Stimulated activated effector memory CD8-positive, alpha-beta T cell treated with anti-CD3 and anti-CD28 coated beads, Interleukin-12 subunit alpha, Interleukin-12 subunit beta, amount 100 ng/mL, for 72 hours (primary cell): ENCODE data around the gene SPATA17.

ENCODE experiments used
- ATAC-seq: fragments of 150-1000 bp; cut with Tn5 transposase; 2 replicates; pipeline ENCODE4 v1.10.0; 2021
- DNase-seq, 2 donors: peaks; one replicate each; pipeline ENCODE4 v3.0.0; 2021 to 2022; ENCODE audit warnings: low spot score in 2 of 2
- H3K27ac Mint-ChIP-seq: one replicate; pipeline ENCODE4 v1.8.0; 2022; ENCODE audit warnings: mild to moderate bottlenecking, mixed read lengths
- H3K36me3 Mint-ChIP-seq: one replicate; pipeline ENCODE4 v1.8.0; 2022; ENCODE audit warnings: mild to moderate bottlenecking, mixed read lengths
- H3K4me1 Mint-ChIP-seq: one replicate; pipeline ENCODE4 v1.8.0; 2022; ENCODE audit warnings: mixed read lengths
- H3K4me3 Mint-ChIP-seq: one replicate; pipeline ENCODE4 v1.8.0; 2022; ENCODE audit warnings: mild to moderate bottlenecking, mixed read lengths
- H3K9me3 Mint-ChIP-seq: one replicate; pipeline ENCODE4 v1.8.0; 2022; ENCODE audit warnings: mixed read lengths

The SPATA17 gene

DNA sequence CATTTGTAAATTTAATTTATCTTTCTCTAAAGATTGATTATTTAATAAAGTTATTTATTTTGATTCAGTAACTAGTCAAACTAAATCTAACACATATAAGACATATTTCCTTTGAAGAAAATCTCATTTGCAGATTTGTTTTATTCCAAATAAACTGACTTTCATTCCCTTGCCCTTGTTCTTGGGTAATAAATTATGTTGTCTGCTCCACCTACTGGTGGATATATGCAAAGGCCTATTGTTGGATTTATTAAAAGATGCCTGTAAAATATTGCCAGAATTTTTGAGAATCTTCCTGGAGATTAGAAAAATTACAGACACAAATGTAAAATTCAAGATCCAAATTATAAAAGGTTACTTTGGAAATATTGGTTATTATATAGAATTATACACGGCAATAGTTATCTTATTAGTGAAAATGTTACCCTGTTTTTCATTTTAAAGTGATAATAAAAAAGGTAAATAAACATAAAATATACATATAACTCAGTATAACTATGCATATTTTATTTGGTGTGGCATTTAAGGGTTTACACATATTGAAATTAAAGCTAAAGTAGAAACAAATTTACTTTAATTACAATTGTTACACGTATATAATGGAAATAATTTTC, 116.1 kb downstream of the SPATA17 start:
- Mint-ChIP-seq H3K4me3 (no peak overlapping the region), H3K36me3 (no peaks in the 10 kb centered on the region), H3K27ac (no peak overlapping the region), H3K9me3 (no peaks in the 10 kb centered on the region), H3K4me1 (no peaks in the 10 kb centered on the region)
- ATAC-seq: no peak
- DNase-seq: no peak

DNA sequence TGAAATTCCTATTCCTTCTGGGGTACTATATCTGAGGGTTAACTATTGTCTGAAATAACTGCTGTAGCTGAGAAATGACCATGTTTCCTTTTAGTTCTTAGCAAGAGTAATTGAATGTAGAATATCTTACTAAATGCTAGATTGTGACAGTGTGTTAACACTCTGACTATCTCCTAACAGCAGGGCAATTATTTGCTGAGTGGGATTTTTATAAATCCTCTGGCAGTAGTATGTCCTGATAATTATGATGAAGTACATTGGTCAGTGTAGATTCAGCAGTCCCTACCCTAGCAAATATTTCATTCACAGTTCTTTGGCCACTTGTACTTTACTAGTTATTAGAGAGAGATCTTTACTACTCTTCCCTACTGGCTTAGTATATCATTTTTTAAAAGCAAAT, 138.6 kb downstream of the SPATA17 start:
- no peaks in the 10 kb centered on the region for H3K36me3 Mint-ChIP-seq
- H3K9me3 Mint-ChIP-seq: no peaks in the 10 kb centered on the region
- no peak overlapping the region for H3K4me3 Mint-ChIP-seq
- no peak for ATAC-seq
- H3K4me1 Mint-ChIP-seq: no peaks in the 10 kb centered on the region
- no peak overlapping the region for H3K27ac Mint-ChIP-seq
- DNase-seq: no peak

DNA sequence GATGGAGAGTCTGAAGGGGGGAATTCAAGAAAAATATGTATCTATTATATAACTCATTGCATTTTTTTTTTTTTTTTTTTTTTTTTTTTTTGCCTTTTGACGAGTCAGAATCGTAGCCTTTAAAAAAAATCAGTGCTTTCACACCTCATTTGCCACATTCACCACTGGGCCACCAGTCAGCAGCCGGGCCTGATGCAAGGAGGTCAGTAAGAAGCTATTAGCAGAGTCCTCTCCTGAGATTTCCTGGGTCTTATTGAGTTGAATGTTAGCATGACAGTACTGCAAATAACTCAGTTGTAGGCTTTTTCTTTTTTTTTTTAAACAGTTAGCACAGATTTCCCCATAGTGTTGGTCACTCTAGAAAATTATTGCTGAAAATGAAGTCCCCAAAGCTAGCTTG, 139.8 kb downstream of the SPATA17 start:
- no peaks in the 10 kb centered on the region for H3K9me3 Mint-ChIP-seq
- no peaks in the 10 kb centered on the region for H3K36me3 Mint-ChIP-seq
- no peaks in the 10 kb centered on the region for H3K4me1 Mint-ChIP-seq
- ATAC-seq (no peak), DNase-seq (no peak)
- H3K27ac Mint-ChIP-seq: no peak overlapping the region
- H3K4me3 Mint-ChIP-seq: no peak overlapping the region

DNA sequence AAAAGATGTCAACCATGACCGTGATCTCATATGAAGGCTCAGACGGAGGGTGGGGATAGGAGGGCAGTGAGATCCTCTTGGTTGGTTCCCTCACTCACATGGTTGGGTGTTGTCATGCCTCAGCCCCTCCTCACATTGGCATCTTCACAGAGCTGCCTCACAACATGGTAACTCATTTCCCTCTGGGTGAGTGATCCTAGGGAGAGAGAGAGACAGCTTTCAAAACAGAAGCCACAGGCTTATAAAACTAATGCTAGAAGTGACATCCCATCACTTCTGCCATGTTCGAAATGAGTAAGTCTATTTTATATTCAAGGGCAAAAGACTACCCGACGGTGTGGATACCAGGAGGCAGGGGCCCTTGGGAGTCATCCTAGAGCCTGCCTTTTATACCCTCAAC, 145.5 kb downstream of the SPATA17 start:
- H3K4me3 Mint-ChIP-seq: no peak overlapping the region
- H3K36me3 Mint-ChIP-seq: no peaks in the 10 kb centered on the region
- H3K4me1 Mint-ChIP-seq: no peaks in the 10 kb centered on the region
- DNase-seq (no peak), ATAC-seq (no peak)
- H3K27ac Mint-ChIP-seq: no peak overlapping the region
- no peaks in the 10 kb centered on the region for H3K9me3 Mint-ChIP-seq

DNA sequence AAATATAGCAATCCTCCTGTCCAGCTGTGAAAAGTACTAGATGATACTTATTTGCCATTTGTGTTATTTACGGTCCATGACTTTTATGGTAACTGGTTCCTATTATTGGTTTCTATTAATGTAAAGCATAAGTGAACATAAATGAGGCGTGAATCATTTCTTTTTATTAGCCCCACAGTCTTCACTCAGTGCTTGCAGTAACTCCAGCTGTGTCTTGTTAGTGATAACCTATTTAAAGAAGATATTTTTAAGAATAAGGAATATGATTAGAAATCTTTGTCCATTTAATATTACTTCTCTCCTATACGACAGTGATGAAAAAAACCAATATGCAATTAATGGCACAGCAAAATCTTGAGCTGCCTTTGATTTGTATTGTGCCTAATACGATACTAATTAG, 149.9 kb downstream of the SPATA17 start:
- DNase-seq: no peak
- no peak overlapping the region for H3K4me3 Mint-ChIP-seq
- H3K27ac Mint-ChIP-seq: no peak overlapping the region
- H3K36me3 Mint-ChIP-seq: no peaks in the 10 kb centered on the region
- no peak for ATAC-seq
- H3K4me1 Mint-ChIP-seq: no peaks in the 10 kb centered on the region
- H3K9me3 Mint-ChIP-seq: peaks cover 3% of the 10 kb centered on the region

DNA sequence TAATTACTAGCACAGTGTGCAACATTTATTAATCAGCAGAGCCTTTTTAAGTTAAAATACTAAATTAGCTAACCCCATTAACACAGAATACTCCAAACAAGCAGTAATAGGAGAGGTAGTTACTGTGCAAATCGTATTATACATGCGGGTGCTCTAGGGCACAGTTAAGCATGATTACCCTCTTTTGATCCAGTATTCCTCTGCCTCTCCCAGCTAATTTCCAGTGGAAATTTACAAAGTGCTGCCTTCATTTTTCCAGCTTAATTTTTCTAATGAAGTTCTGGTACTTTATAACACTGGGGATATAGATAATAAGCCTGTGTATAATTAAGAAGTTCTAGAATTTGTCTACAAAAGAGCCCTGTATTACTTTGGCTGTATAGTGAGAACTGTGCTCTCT, 159.9 kb downstream of the SPATA17 start:
- Mint-ChIP-seq H3K36me3 (no peaks in the 10 kb centered on the region), H3K9me3 (peaks cover 4% of the 10 kb centered on the region), H3K4me1 (no peaks in the 10 kb centered on the region), H3K27ac (no peak overlapping the region), H3K4me3 (no peak overlapping the region)
- DNase-seq (no peak), ATAC-seq (no peak)

DNA sequence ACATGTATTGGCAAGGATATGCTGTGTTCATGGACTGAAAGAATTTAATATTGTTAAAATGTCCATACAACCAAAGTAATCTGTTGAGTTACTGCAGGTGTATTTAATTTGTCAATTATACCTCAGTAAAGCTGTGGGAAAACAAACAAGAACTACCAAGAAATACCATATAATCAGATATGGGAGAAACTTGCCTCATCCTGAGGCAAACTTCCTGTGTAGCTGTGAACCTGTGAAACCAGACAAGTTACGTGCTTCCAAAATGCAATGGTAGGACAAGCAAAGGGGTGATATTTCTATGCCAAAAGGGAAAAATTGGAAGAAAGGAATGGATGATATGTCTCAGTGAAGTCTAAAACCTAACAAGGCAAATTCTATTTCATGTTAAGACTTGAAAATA, 174.6 kb downstream of the SPATA17 start:
- Mint-ChIP-seq H3K9me3 (peaks cover 7% of the 10 kb centered on the region), H3K4me3 (no peak overlapping the region), H3K4me1 (no peaks in the 10 kb centered on the region), H3K36me3 (no peaks in the 10 kb centered on the region), H3K27ac (no peak overlapping the region)
- DNase-seq (no peak), ATAC-seq (no peak)

DNA sequence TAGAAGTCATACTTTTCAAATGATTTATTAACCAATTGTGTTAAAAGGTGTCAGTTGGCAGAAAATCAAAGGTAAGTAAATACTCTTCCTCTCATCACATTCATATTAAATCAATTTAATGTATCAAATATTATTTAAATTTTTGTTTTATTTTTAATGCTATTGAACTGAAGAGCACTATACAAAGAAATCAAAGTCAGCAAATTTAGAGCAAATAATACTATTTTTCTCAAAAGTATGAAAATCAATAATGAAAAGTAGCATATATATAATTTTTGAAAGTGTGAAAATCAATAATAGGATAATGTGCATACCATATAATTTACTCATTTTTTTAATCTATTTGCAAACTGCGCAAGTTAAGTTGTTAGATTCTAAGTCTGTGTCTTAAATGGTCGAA, 181.0 kb downstream of the SPATA17 start:
- Mint-ChIP-seq H3K27ac (no peak overlapping the region), H3K4me1 (no peaks in the 10 kb centered on the region), H3K36me3 (no peaks in the 10 kb centered on the region), H3K9me3 (peaks cover 4% of the 10 kb centered on the region), H3K4me3 (no peak overlapping the region)
- DNase-seq: no peak
- ATAC-seq: no peak

DNA sequence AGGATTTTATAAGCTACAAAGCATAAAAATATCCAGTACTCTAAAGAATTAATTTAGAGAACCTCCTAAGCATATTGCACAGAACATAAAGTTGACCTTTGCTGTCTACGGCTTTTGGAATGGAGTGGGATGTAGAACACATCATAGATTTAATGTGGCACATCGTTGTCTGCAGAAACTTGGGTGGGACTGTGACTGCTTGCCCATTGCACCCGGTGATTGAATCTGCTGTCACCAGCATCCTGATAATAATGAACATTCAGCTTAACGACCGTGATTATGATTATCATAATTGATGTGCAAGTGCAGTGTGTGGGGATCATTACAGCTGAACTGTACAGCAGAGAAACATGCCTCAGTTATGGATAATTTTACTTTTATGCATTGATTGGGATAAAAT, 181.9 kb downstream of the SPATA17 start:
- Mint-ChIP-seq H3K4me3 (no peak overlapping the region), H3K4me1 (no peaks in the 10 kb centered on the region), H3K27ac (no peak overlapping the region), H3K36me3 (no peaks in the 10 kb centered on the region), H3K9me3 (peaks cover 6% of the 10 kb centered on the region)
- no peak for ATAC-seq
- DNase-seq: no peak

DNA sequence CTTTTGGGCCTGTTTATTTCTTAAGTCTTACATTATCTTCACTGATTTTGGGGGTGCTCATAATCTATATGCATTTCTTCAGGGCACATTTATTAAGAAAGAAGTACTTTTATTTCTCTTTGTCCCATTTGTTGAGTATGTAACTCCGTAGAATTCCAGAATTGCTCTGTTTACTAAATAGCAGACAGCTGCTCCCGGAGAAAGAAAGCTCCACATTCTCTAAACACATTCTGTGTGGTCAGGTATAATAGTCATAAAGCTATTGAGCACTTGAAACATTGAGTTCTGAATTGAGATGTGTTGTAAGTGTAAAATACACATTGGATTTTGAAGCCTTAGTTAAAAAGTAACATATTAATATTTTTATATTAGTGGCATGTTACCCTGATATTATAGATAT, 206.5 kb downstream of the SPATA17 start:
- no peaks in the 10 kb centered on the region for H3K4me1 Mint-ChIP-seq
- H3K4me3 Mint-ChIP-seq: no peak overlapping the region
- peaks cover 2% of the 10 kb centered on the region for H3K9me3 Mint-ChIP-seq
- no peaks in the 10 kb centered on the region for H3K36me3 Mint-ChIP-seq
- DNase-seq (no peak), ATAC-seq (no peak)
- no peak overlapping the region for H3K27ac Mint-ChIP-seq

DNA sequence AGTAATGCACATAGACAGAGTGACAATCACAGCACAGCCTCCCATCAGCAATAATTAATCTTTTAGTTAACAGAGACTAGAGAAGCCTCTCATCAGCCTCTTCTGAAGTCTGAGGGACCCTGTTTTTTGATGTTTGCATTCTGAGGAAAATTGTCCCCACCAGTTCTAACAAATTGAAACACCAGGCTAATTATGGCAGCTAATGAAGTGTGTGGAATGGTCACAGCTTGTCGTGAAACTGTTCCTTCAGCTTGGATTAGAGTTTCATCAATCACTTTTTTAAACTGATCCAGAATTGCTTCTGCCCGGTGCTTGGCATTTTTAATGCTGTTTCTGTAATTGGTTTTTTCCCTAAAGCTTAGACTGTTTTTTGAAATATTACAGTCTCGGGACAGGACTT, 208.0 kb downstream of the SPATA17 start:
- ATAC-seq: no peak
- Mint-ChIP-seq H3K4me1 (no peaks in the 10 kb centered on the region), H3K9me3 (no peaks in the 10 kb centered on the region), H3K27ac (no peak overlapping the region), H3K4me3 (no peak overlapping the region), H3K36me3 (no peaks in the 10 kb centered on the region)
- DNase-seq: no peak

DNA sequence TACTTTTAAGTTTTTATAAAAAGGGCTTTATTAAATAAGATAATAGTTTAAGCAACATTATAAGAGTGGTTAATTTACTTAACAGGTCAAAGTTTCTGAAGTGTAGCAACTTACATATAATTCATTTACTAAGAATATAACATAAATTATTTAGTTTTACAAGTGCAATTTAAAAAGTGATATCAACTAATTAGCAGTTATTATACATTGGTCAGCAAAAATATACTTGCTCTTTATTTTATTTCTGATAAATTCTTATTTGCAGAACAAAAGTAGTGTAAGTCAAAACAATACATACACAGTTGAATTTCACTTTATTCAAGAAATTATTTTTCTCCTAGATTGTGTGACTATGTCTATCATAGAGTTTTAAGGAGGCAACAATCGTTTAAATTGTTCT, 215.6 kb downstream of the SPATA17 start:
- no peak for ATAC-seq
- Mint-ChIP-seq H3K9me3 (peaks cover 3% of the 10 kb centered on the region), H3K27ac (no peak overlapping the region), H3K4me1 (no peaks in the 10 kb centered on the region), H3K36me3 (no peaks in the 10 kb centered on the region), H3K4me3 (no peak overlapping the region)
- DNase-seq: no peak

DNA sequence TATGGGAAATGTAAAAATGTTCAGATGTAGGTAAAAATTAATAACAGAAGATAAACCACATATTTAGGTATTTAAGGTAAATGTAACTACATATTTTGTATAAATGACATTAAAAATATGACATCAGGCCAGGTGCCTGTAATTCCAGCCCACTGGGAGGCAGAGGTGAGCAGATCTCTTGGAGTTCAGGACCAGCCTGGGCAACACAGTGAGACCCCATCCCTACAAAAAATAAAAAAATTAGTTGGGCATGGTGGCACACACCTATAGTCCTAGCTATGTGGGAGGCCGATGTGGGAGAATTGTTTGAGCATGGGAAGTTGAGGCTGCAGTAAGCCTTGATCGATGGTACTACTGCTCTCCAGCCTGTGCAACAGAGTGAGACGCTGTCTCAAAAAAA, 216.5 kb downstream of the SPATA17 start:
- ATAC-seq (no peak), DNase-seq (no peak)
- H3K36me3 Mint-ChIP-seq: no peaks in the 10 kb centered on the region
- peaks cover 3% of the 10 kb centered on the region for H3K9me3 Mint-ChIP-seq
- H3K4me1 Mint-ChIP-seq: no peaks in the 10 kb centered on the region
- H3K4me3 Mint-ChIP-seq: no peak overlapping the region
- no peak overlapping the region for H3K27ac Mint-ChIP-seq

DNA sequence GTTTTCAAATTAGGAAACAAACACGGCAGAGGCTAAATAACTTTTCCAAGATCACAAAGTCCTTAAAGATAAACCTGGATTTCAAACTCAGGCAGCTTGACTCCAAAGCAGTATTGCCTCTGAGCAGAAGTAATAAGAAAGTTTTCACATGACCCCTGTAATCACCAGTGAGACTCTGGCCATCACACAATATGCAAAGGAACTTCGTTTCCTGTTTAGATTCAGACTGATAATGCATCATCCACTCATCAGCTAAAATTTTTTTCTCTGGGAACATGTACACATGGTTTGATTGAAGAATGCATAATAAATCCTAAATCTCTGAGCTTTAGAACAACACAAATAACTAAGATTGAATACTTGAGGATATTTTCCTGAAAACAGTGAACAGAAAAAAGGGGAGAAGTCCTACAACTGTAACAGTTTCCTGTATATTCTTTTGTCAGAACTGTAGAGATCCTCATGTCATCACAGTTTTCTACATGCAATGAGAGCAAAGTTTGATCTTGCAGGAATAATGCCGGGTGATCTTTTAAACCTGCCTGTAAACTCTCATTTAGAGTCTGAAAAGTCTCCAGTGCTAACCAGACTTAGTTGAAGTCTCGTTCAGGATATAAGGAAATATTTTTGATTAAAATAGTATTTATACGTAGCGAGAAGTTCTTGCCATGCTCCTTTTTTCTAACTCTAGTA, 225.3 kb downstream of the SPATA17 start:
- DNase-seq: no peak
- no peak overlapping the region for H3K4me3 Mint-ChIP-seq

DNA sequence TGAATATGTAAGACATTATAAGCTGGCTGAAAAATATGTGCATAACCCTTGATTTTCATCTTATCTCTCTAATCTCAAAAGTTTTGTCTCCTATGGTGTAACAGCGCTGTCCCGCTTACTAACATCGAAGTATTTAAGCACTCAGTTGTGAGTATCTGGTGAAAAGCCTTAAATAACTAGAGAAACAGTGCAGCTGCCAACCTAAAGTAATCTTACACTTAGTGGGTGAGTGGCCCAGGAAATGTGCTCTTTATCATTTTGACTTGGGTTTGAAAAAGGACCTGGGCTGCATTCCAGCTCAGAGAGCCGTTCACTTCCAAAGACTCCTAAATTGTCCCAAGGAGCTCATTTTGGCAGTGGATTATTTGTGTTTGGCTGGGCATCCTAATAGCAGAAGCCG, 225.9 kb downstream of the SPATA17 start:
- no peak overlapping the region for H3K27ac Mint-ChIP-seq
- H3K36me3 Mint-ChIP-seq: no peaks in the 10 kb centered on the region
- H3K9me3 Mint-ChIP-seq: peaks cover 20% of the 10 kb centered on the region
- ATAC-seq (no peak), DNase-seq (no peak)
- no peak overlapping the region for H3K4me3 Mint-ChIP-seq
- H3K4me1 Mint-ChIP-seq: no peaks in the 10 kb centered on the region

More for the DNA sequence above, 225.3 kb downstream of the SPATA17 start:
- no peaks in the 10 kb centered on the region for H3K36me3 Mint-ChIP-seq
- no peak overlapping the region for H3K27ac Mint-ChIP-seq
- no peak for ATAC-seq
- H3K4me1 Mint-ChIP-seq: no peaks in the 10 kb centered on the region
- H3K9me3 Mint-ChIP-seq: peaks cover 18% of the 10 kb centered on the region

DNA sequence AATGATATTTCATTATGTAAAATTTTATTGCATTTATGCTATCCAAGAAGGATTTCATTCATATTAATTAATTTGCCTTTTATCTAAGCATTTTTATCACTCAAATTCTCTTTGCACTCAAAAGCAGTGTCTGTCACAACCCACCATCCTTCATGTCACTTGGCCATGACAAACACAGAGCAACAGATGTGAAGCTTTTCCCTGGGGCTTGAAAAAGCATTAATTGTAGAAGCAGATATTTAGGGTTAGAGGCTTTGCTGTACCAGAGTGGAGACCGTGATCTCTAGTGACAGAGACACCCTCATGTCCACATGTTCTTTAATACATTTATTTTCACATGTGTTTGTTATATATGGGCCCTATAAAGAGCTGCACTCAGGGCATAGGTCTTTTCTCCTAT, 230.5 kb downstream of the SPATA17 start:
- DNase-seq (no peak), ATAC-seq (no peak)
- Mint-ChIP-seq H3K4me1 (no peaks in the 10 kb centered on the region), H3K36me3 (no peaks in the 10 kb centered on the region), H3K27ac (no peak overlapping the region), H3K4me3 (no peak overlapping the region), H3K9me3 (peaks cover 22% of the 10 kb centered on the region)
